CD4-positive, alpha-beta T cell (primary cell): ENCODE results near the gene LRRC46. TPM values are rescaled to one million over a fixed set of nuclear protein-coding genes. Genes with fewer than 3 reads are reported as not detected.

ENCODE experiments used
- ATAC-seq: fragments of 200-7000 bp; cut with Tn5 transposase; one replicate; pipeline ENCODE4 v1.10.0; 2022; ENCODE audit warnings: mild to moderate bottlenecking; ENCODE audit not compliant: poor library complexity
- CTCF ChIA-PET: fragments of 350-600 bp; sonication (Branson Sonifier 250); formaldehyde crosslinking; loops from one replicate; lab custom pipeline; 2021; ENCODE audit warnings: antibody characterized with exemption, inconsistent platforms; lab: Charles Lee
- POLR2A ChIA-PET: fragments of 350-600 bp; sonication (Branson Sonifier 250); formaldehyde crosslinking; loops from one replicate; lab custom pipeline; 2021; ENCODE audit warnings: antibody characterized with exemption, inconsistent platforms; lab: Charles Lee
- DNase-seq, 14 experiments: peaks; one replicate each; pipeline ENCODE4 v3.0.0-alpha.2; 2013 to 2020; ENCODE audit warnings: mixed read lengths in 2 of 14
- H3K27ac ChIP-seq, 2 donors: one replicate each; pipeline versions ENCODE4 v1.5.1 to v1.7.0; 2013; ENCODE audit warnings: low read length in 2 of 2, low read depth in 1 of 2, mild to moderate bottlenecking in 1 of 2
- H3K27me3 ChIP-seq, 2 experiments: 1 replicate in 1 of 2; 2 replicates in 1 of 2; pipeline versions ENCODE4 v1.6.1 to v1.7.0; 2013; ENCODE audit warnings: low read length in 2 of 2, control low read depth in 1 of 2, mild to moderate bottlenecking in 1 of 2, moderate library complexity in 1 of 2; ENCODE audit not compliant: insufficient read depth in 2 of 2, control insufficient read depth in 1 of 2
- H3K36me3 ChIP-seq: one replicate; pipeline ENCODE4 v1.6.1; 2013; ENCODE audit warnings: low read length, control low read depth; ENCODE audit not compliant: insufficient read depth
- H3K4me1 ChIP-seq: one replicate; pipeline ENCODE4 v1.6.1; 2013; ENCODE audit warnings: low read length, control low read depth; ENCODE audit not compliant: insufficient read depth
- H3K4me3 ChIP-seq: one replicate; pipeline ENCODE4 v1.5.1; 2013; ENCODE audit warnings: mild to moderate bottlenecking, low read length, moderate library complexity
- H3K9me3 ChIP-seq, 2 experiments: 1 replicate in 1 of 2; 2 replicates in 1 of 2; pipeline versions ENCODE4 v1.6.1 to v1.7.0; 2013; ENCODE audit warnings: low read length in 2 of 2, mild to moderate bottlenecking in 2 of 2, control low read depth in 1 of 2, moderate library complexity in 1 of 2; ENCODE audit not compliant: control insufficient read depth in 1 of 2, insufficient read depth in 1 of 2
- H3K27ac Mint-ChIP-seq: one replicate; pipeline ENCODE4 v1.8.0; 2020; ENCODE audit warnings: mixed read lengths
- H3K27me3 Mint-ChIP-seq: one replicate; pipeline ENCODE4 v1.8.0; 2021; ENCODE audit warnings: mixed read lengths
- H3K36me3 Mint-ChIP-seq: one replicate; pipeline ENCODE4 v1.8.0; 2021; ENCODE audit warnings: low read depth, mixed read lengths
- H3K4me1 Mint-ChIP-seq: one replicate; pipeline ENCODE4 v1.8.0; 2021; ENCODE audit warnings: low read depth, mixed read lengths
- H3K4me3 Mint-ChIP-seq: one replicate; pipeline ENCODE4 v1.8.0; 2020; ENCODE audit warnings: mild to moderate bottlenecking, mixed read lengths
- H3K9me3 Mint-ChIP-seq: one replicate; pipeline ENCODE4 v1.8.0; 2020; ENCODE audit warnings: mixed read lengths
- intact Hi-C, 2 experiments: fragments of 100-400 bp; cut with DNase I in 1 of 2; cut with micrococcal nuclease in 1 of 2; formaldehyde crosslinking; loops; one replicate each; pipeline versions ENCODE4 v1.15.1 to v1.9.0; 2023 to 2025; cut with DNase I, micrococcal nuclease
- total RNA-seq, 174 experiments: library from RNA in 2 of 174; stranded (reverse) in 2 of 174; gene quantifications; one replicate each; pipeline ENCODE4 v1.2.3 and lab custom pipeline; 2021 to 2026
- TF ChIP-seq, protein P1 (sequence below): fragments of 200-600 bp; IDR thresholded peaks from one replicate; pipeline ENCODE4 v1.8.0; 2022; ENCODE audit warnings: antibody characterized with exemption, mild to moderate bottlenecking

The LRRC46 gene
- total RNA-seq, 2 experiments from 2014 or later = 0.42 to 0.85 TPM

GRCh38 chr17:47844814-47845715 lies 13.6 kb downstream of the LRRC46 start:
- H3K27me3 ChIP-seq = peaks cover 54 to 59% of the 10 kb centered on the region in 2 experiments
- Mint-ChIP-seq H3K4me3 (no peak overlapping the region), H3K27ac (no peak overlapping the region), H3K4me1 (peaks cover 33% of the 10 kb centered on the region), H3K9me3 (no peaks in the 10 kb centered on the region), H3K36me3 (no peaks in the 10 kb centered on the region), H3K27me3 (peaks cover 57% of the 10 kb centered on the region)
- no peaks in the 10 kb centered on the region for H3K36me3 ChIP-seq
- no peak overlapping the region for H3K4me3 ChIP-seq
- peaks cover 51% of the 10 kb centered on the region for H3K4me1 ChIP-seq
- TF ChIP-seq, protein P1, sequence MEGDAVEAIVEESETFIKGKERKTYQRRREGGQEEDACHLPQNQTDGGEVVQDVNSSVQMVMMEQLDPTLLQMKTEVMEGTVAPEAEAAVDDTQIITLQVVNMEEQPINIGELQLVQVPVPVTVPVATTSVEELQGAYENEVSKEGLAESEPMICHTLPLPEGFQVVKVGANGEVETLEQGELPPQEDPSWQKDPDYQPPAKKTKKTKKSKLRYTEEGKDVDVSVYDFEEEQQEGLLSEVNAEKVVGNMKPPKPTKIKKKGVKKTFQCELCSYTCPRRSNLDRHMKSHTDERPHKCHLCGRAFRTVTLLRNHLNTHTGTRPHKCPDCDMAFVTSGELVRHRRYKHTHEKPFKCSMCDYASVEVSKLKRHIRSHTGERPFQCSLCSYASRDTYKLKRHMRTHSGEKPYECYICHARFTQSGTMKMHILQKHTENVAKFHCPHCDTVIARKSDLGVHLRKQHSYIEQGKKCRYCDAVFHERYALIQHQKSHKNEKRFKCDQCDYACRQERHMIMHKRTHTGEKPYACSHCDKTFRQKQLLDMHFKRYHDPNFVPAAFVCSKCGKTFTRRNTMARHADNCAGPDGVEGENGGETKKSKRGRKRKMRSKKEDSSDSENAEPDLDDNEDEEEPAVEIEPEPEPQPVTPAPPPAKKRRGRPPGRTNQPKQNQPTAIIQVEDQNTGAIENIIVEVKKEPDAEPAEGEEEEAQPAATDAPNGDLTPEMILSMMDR = no peak
- no peak for DNase-seq
- H3K27ac ChIP-seq = no peak overlapping the region
- H3K9me3 ChIP-seq = peaks cover 0 to 9% of the 10 kb centered on the region in 2 experiments
- POLR2A ChIA-PET = interaction anchor here (4.3 to 4.6 kb wide), 2 partner anchors 45 to 50 kb away, joined by 41 to 46 read pairs; partner anchors contain the start of gene SP2
- intact Hi-C loops = loop anchor here (5.0 to 10.0 kb wide), 2 partner anchors 172 to 770 kb away; partner anchors contain the start of genes HOXB7 (in 1 of the 2) and HOXB8 (in 1 of the 2)
- ATAC-seq = no peak
- CTCF ChIA-PET = interaction anchor here (0.5 to 8.4 kb wide), 3 partner anchors 10 to 44 kb away, joined by 3 to 86 read pairs (median 4); no protein-coding TSS in a partner anchor

DNA sequence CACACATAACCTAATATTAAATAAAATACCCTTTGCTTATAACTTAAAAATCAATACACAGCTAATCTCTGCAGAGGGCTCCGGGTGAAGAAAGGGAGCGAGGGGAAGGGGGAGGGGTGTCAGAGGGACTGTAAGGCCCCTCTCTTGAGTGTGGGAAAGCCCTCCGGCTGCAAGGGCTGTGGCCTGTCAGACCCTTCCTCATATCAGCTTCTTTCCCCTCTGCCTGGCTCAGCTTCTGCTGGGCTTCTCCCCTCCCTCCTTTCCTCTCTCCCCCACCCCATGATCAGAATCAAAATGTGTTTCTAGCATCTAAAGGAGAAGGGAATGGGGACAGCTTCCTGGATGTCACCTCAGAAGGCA lies 14.2 kb downstream of the LRRC46 start:
- Histone ChIP-seq H3K4me3 (no peak overlapping the region), H3K4me1 (peaks cover 51% of the 10 kb centered on the region), H3K27me3 (peaks cover 60 to 65% of the 10 kb centered on the region in 2 experiments), H3K9me3 (peaks cover 0 to 9% of the 10 kb centered on the region in 2 experiments), H3K36me3 (no peaks in the 10 kb centered on the region), H3K27ac (no peak overlapping the region)
- TF ChIP-seq, protein P1 = no peak
- no peak for ATAC-seq
- CTCF ChIA-PET = interaction anchor here (0.5 to 8.4 kb wide), 3 partner anchors 11 to 44 kb away, joined by 3 to 86 read pairs (median 4); no protein-coding TSS in a partner anchor
- Mint-ChIP-seq H3K27me3 (peaks cover 63% of the 10 kb centered on the region), H3K4me1 (peaks cover 33% of the 10 kb centered on the region), H3K4me3 (no peak overlapping the region), H3K9me3 (no peaks in the 10 kb centered on the region), H3K27ac (no peak overlapping the region), H3K36me3 (no peaks in the 10 kb centered on the region)
- POLR2A ChIA-PET = no interaction called here
- no peak for DNase-seq
- intact Hi-C loops = loop anchor here in 1 of 2 experiments (10.0 kb wide), 1 partner anchor 769 kb away; the partner anchor contains the start of genes HOXB7 and HOXB8

- POLR2A ChIA-PET = interaction anchor here (1.9 to 2.0 kb wide), 2 partner anchors 43 to 48 kb away, joined by 9 read pairs; no protein-coding TSS in a partner anchor
- Mint-ChIP-seq H3K27ac (no peak overlapping the region), H3K4me1 (peaks cover 29% of the 10 kb centered on the region), H3K4me3 (no peak overlapping the region), H3K36me3 (no peaks in the 10 kb centered on the region), H3K9me3 (no peaks in the 10 kb centered on the region), H3K27me3 (peaks cover 68% of the 10 kb centered on the region)
- peaks cover 0 to 12% of the 10 kb centered on the region in 2 experiments for H3K9me3 ChIP-seq
- no peak overlapping the region for H3K4me3 ChIP-seq
- no peaks in the 10 kb centered on the region for H3K36me3 ChIP-seq
- H3K27ac ChIP-seq = no peak overlapping the region
- peaks cover 68 to 73% of the 10 kb centered on the region in 2 experiments for H3K27me3 ChIP-seq
- ATAC-seq (no peak), DNase-seq (no peak)
- TF ChIP-seq, protein P1 = no peak
- intact Hi-C loops = loop anchor here in 1 of 2 experiments (10.0 kb wide), 1 partner anchor 768 kb away; the partner anchor contains the start of genes HOXB7 and HOXB8
- CTCF ChIA-PET = interaction anchor here (1.0 to 8.4 kb wide), 5 partner anchors 24 to 47 kb away, joined by 3 to 86 read pairs (median 3); partner anchors contain the start of gene OSBPL7
- peaks cover 52% of the 10 kb centered on the region for H3K4me1 ChIP-seq
Observed at GRCh38 chr17:47846716-47847340, 15.4 kb downstream of the LRRC46 start.
